Stimulated activated CD8-positive, alpha-beta memory T cell treated with anti-CD3 and anti-CD28 coated beads, Interleukin-7, amount 100 ng/mL, for 24 hours (primary cell): ENCODE measurements around the gene ZNF23.

Experiments used
- DNase-seq: peaks from one replicate; pipeline ENCODE4 v3.0.0-alpha.2; 2020; ENCODE audit warnings: low read depth

Gene ZNF23

GRCh38 chr16:71467810-71468209 is 5.8 kb upstream of the ZNF23 start:
- DNase-seq = no peak

DNA sequence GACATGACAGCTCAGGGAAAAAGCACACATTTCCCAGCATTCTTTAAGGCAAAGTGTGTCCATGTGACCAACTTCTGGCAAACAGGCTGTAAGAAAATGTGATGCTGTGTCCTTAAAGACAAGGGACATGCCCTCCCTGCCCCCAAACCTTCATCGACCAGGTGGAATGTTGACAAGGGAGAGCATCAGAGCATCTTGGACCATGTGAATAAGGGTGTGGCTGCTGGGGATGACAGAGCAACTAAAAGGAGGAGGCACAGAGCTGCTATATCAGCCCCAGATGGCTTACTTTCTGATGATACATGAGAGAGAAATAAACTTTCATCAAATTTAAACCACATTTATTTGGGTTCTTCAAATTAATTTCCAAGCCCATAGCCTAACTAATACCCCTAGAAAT is 2.2 kb upstream of the ZNF23 start:
- DNase-seq = no peak

GRCh38 chr16:71460941-71461340 is 1.1 kb downstream of the ZNF23 start:
- DNase-seq = no peak

GRCh38 chr16:71460236-71460635 is 1.8 kb downstream of the ZNF23 start:
- no peak for DNase-seq

DNA sequence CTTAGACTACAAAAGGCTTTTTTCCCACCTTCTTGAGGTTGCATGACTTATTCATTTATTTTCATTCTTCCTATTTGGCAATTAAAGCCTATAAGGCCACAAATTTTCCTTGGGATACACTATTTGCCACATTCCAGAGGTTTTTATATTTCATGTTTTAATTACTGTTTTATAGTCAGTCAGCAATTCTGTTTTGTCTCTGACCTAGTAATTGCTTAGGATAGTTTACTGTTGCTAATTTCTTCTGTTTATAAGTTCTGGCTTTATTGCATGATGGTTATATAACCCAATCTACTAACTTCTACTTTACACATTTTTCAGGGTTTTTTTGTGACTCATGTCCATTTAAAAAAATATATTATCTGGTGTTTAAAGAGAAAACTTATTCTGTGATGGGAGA is 2.5 kb downstream of the ZNF23 start:
- DNase-seq = no peak

GRCh38 chr16:71456801-71457200 is 5.2 kb downstream of the ZNF23 start:
- no peak for DNase-seq

- no peak for DNase-seq
Observed at GRCh38 chr16:71453036-71453435, 9.0 kb downstream of the ZNF23 start.

GRCh38 chr16:71449020-71449419 is 13.0 kb downstream of the ZNF23 start:
- DNase-seq = no peak

- DNase-seq = no peak
Observed at GRCh38 chr16:71448274-71448866, 13.7 kb downstream of the ZNF23 start.

DNA sequence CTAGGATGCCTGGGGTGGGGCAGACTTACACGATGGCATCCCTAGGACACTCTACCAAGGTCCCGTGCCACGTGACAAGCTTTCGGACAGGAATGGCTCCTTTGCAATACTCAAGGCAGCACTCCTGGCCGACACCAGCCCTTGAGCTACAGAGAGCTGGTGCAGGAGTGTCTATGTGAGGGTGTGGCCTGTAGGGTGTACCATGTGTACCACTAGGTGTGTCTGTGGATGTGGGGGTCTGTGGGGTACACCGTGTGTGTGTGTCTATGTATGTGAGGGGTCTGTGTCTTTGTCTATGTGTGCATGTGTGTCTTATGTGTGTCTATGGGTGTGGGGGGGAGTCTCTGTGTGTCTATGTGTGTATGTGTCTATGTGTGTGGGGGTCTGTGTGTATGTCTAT is 18.3 kb downstream of the ZNF23 start:
- DNase-seq = no peak

DNA sequence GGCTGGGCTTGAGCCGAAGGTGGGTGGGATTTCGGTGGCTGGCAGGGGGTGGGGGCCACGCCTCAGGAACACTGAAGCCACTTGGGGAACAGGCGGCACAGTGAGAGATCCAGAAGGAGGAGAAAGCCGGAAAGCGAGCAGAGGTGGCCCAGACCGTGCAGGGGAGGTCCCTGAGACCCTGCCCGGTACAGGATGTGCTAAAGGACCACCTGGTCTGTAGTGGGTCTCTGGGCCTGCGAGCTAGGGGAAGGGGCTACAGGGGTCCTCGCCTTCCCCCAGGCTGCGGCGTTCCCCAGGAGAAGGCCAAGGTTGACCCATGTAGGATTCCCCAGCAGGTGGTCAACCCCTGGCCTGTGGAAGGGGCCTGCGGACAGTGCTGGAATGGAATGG is 20.0 kb downstream of the ZNF23 start, which contains the start of gene TLE7:
TLE7 (minus strand) TSS at position 4 of the 390 bp plus-strand sequence. CDS start 8,730 bp downstream, outside the sequence.
- DNase-seq = no peak

GRCh38 chr16:71441348-71442050 is 20.5 kb downstream of the ZNF23 start:
- DNase-seq = no peak

- DNase-seq = no peak
Observed at GRCh38 chr16:71440669-71441347, 21.2 kb downstream of the ZNF23 start.

DNA sequence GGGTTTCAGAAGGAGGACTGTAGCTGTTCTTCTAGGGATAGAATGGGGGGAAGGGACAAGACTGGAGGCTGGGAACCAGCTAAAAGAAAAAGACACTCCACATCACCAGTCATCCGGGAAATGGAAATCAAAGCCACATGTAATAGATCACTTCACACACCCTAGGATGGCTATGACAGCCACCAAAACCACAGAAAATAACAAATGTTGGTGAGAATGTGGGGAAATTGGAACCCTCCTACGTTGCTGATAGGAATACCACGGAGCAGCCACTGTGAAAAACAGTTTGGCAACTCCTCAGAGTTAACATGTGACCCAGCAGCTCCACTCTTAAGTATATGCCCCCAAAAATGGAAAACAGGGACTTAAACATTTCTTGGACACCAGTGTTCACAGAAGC is 22.5 kb downstream of the ZNF23 start:
- no peak for DNase-seq

DNA sequence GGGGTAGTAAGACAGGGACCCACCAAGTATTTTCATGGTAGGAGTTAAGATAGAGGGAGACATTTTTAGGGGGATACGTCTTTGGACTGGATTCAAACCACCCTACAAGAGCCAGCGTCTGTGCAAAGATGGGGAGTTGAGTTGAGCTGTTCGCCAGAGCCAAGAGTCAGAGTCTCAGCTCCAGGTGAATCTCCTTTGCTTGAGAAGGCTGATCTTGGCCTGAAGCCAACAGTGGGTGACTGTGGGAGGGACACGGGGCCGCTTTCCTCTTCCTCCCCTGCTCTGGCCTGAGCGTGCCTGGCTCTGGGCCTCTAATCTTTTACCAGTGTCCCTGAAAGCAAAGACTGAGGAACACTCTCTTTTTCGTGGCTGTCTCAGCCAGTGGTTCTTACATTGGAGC is 25.6 kb downstream of the ZNF23 start:
- DNase-seq = no peak

- no peak for DNase-seq
Observed at GRCh38 chr16:71432906-71433305, 29.1 kb downstream of the ZNF23 start.

DNA sequence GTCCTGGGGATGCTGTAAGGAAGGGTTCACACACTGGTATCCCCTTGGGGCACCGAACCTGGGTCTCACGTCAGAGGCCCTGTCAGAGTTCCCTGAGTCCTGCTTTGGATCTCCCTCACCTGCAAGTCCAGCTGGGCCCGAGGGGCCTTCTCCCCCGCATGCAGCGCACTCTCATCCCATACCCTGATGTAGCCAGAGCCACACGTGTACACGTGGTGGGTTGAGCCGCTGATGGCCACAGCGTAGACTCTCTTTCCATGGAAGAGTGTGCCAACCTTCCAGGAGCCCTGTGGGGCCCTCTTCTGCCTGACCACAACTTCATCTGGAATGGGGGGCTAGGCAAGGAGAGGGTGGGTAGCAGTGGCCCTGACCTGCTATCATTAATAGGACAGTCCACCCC is 30.1 kb downstream of the ZNF23 start:
- no peak for DNase-seq

- DNase-seq = no peak
Observed at GRCh38 chr16:71431176-71431575, 30.9 kb downstream of the ZNF23 start.

DNA sequence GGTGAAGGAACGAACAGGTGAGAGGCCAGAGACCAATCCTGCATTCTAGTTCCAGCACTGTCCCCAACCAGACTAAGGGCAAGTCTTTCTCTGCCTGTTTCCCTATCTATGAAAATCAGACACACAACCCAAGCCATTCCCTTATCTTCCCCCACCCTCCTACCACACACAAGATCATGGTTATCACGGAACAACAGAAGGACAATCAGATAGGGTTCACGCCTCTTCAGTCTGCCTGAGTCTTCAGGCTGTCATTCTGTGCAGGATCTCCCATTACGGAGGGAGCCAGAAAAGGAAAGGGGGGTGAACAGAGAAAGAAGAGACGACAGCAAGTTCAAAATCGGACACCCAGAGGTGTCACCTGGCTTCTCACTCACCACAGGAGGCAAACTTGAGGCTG is 31.3 kb downstream of the ZNF23 start:
- DNase-seq = no peak

DNA sequence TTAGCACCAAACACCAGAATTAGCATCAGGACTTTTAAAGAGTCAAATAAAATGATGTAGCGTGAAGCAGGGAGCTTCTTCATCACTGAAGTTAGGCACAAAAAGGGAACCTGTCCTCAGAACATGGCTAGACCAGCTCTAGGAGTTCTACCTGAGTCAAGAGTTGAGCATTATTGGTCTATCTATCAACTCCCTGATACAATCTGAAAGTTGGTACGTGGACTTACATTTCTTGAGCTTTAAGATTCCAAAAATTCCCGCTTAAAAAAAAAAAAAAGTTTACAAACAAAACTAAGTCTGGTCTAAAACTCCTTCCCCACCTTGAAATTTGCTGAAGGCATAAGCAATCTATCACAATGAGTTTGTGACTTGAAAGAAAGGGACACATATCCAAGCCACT is 32.5 kb downstream of the ZNF23 start:
- DNase-seq = no peak

DNA sequence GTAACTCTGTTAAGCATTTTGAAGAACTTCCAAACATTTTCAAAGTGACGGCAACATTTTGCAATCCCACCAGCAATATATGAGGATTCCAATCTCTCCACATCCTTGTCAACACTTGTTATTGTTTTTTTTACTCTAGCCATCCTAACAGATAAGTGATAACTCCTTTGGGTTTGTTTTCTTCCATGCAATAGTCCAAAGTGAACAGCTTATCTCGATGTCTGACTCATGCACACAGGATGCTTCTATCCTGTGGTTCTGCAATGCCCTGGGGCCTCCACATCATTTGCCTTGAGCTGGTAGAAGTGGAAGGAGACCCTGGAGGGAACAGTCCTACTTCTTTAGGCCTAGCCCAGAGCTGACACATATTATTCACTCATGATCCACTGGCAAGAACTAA is 33.2 kb downstream of the ZNF23 start:
- DNase-seq = no peak

DNA sequence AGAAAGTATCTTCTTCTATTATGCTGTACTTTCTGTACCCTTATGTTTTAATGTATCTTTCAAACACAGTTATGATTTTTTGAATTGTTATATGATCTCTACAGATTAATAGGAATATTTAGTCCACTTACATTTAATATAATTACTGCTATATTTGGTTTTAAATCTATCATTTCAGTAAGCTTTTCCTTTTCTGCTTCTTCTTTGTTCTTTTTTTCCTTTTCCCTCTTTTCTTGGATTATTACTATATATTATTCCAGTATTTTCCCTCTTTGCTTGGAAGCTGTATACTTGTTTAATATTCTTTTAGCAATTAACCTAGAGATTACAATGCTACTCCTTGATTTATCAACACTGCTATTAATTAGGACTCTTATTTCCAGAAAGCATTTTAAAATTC is 33.7 kb downstream of the ZNF23 start:
- no peak for DNase-seq

DNA sequence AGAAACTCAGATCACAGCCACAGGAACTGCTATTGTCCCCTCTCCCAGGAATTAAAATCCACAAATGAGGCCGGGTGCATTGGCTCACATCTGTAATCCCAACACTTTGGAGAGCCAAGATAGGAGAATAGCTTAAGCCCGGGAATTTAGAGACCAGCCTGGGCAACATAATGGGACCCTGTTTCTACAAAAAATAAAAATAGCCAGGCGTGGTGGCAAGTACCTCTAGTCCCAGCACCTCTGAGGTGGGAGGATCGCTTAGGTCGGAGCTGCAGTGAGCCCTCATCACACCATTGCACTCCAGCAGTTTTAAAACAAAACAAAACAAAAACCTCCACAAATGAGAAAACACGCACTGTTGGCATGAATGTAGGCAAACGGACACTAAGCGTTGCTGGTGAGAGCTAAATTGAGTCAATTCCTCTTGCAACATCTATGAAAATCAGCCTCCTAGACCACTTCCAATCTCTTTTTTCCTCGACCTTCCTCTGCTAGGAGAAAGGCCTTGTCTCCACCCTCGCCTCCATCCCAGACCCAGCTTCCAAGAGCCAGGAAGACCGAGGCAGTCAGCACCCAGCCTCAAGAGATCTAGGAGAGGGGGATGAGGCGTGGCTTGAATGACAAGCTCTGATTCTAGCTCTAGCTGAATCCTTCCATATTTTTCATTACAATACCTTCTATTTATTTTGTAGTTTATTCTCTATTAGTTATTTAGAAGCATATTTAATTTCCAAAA is 35.0 kb downstream of the ZNF23 start:
- no peak for DNase-seq
